Epithelial cell of esophagus (primary cell): ENCODE measurements around the gene CEP112.

Experiments used
- DNase-seq: peaks from one replicate; pipeline ENCODE4 v3.0.0; 2010; ENCODE audit warnings: low read depth
- H3K4me3 ChIP-seq: 2 replicates; pipeline ENCODE4 v1.5.1; 2011; ENCODE audit warnings: mild to moderate bottlenecking, low read length, control low read depth
- CTCF ChIP-seq: IDR thresholded peaks from 2 replicates; pipeline ENCODE4 v1.5.1; 2011; ENCODE audit warnings: low read depth, mild to moderate bottlenecking, low read length, control low read depth, inconsistent platforms; ENCODE audit not compliant: insufficient read depth; ENCODE audit errors: missing control alignments

Gene CEP112

GRCh38 chr17:65656390-65657250, 535.3 kb downstream of the CEP112 start:
- no peak for TF ChIP-seq CTCF
- no peak overlapping the region for H3K4me3 ChIP-seq
- no peak for DNase-seq

- TF ChIP-seq CTCF, result no peak
These were observed 536.2 kb downstream of the CEP112 start for GRCh38 chr17:65655706-65656105.

GRCh38 chr17:65644545-65644944, 547.4 kb downstream of the CEP112 start:
- no peak overlapping the region for H3K4me3 ChIP-seq
- no peak for DNase-seq
- TF ChIP-seq CTCF, result no peak

More at GRCh38 chr17:65655706-65656105, 536.2 kb downstream of the CEP112 start:
- DNase-seq, result no peak
- no peak overlapping the region for H3K4me3 ChIP-seq

GRCh38 chr17:65638221-65638975, 553.5 kb downstream of the CEP112 start:
- no peak for TF ChIP-seq CTCF
- no peak for DNase-seq
- H3K4me3 ChIP-seq, result no peak overlapping the region

GRCh38 chr17:65637786-65638185, 554.1 kb downstream of the CEP112 start:
- no peak overlapping the region for H3K4me3 ChIP-seq
- no peak for DNase-seq
- TF ChIP-seq CTCF, result no peak

GRCh38 chr17:65634533-65634932, 557.4 kb downstream of the CEP112 start:
- TF ChIP-seq CTCF, result no peak
- no peak overlapping the region for H3K4me3 ChIP-seq
- DNase-seq, result no peak
